Measurements from ENCODE around the gene DBH. TPM values are rescaled to one million over a fixed set of nuclear protein-coding genes. Genes with fewer than 3 reads are reported as not detected.

DBH gene
- total RNA-seq, 1 donor from 2014 or later, result not detected

DNA sequence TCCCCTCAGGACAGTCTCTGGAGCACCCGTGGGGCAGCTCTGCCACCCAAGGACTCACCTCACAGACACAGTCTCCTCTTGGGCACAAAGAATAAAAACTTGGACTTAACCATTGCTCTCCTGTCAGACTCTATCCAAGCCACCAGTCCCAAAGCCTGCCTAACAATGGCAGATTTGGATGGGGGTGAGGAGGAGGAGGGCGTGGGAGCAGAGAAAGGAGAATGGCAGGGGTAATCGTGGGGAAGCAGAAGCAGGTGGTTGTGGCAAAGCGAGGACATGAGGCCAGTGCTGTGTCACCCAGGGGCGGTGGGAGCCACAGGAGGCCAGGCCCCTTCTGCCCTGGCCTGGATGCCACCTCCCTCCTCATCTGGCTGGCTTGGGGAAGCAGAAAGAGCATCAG is 21.5 kb upstream of the DBH start:
- H3K4me1 Mint-ChIP-seq (ENCODE audit: low read depth, unreplicated experiment), result peaks cover under 1% of the 10 kb centered on the region
- no peak for FAIRE-seq
- Histone ChIP-seq H3K27ac (ENCODE audit: low read depth, low read length) (no peak overlapping the region), H3K79me2 (ENCODE audit: insufficient read depth, low read length) (no peaks in the 10 kb centered on the region), H3K4me2 (ENCODE audit: low read length) (no peak overlapping the region), H3K4me1 (ENCODE audit: insufficient read depth, low read length) (no peaks in the 10 kb centered on the region), H3K9ac (ENCODE audit: low read length) (no peak overlapping the region), H4K20me1 (ENCODE audit: insufficient read depth, low read length) (no peaks in the 10 kb centered on the region), H3K27me3 (ENCODE audit: insufficient read depth, low read length) (peaks cover 47% of the 10 kb centered on the region), H2AFZ (ENCODE audit: low read depth, low read length) (no peak overlapping the region), H3K4me3 (ENCODE audit: insufficient read depth, low read depth, low read length) (no peak overlapping the region), H3K36me3 (ENCODE audit: insufficient read depth, low read length) (no peaks in the 10 kb centered on the region), H3K9me3 (ENCODE audit: insufficient read depth, low read depth, low read length) (no peaks in the 10 kb centered on the region)
- H3K27me3 Mint-ChIP-seq (ENCODE audit: low read depth, unreplicated experiment), result peaks cover 90% of the 10 kb centered on the region
- peaks cover 3% of the 10 kb centered on the region for H3K9me3 Mint-ChIP-seq (ENCODE audit: unreplicated experiment)
- H3K27ac Mint-ChIP-seq (ENCODE audit: unreplicated experiment), result no peak overlapping the region
- H3K4me3 Mint-ChIP-seq (ENCODE audit: unreplicated experiment), result no peak overlapping the region
- H3K36me3 Mint-ChIP-seq (ENCODE audit: low read depth, unreplicated experiment), result peaks cover 3% of the 10 kb centered on the region
- TF ChIP-seq EZH2 (IDR thresholded peaks at IDR 0.05; ENCODE audit: insufficient read depth, low read length) (no peak), CTCF (IDR thresholded peaks at IDR 0.05; ENCODE audit: insufficient read depth, low read depth, low read length) (no peak)
- DNase-seq (ENCODE audit: low read depth), result no peak

GRCh38 chr9:133615186-133615585 is 21.0 kb upstream of the DBH start:
- Mint-ChIP-seq H3K4me1 (ENCODE audit: low read depth, unreplicated experiment) (peaks cover 3% of the 10 kb centered on the region), H3K4me3 (ENCODE audit: unreplicated experiment) (no peak overlapping the region), H3K27me3 (ENCODE audit: low read depth, unreplicated experiment) (peaks cover 89% of the 10 kb centered on the region), H3K9me3 (ENCODE audit: unreplicated experiment) (peaks cover 3% of the 10 kb centered on the region), H3K36me3 (ENCODE audit: low read depth, unreplicated experiment) (peaks cover 3% of the 10 kb centered on the region), H3K27ac (ENCODE audit: unreplicated experiment) (no peak overlapping the region)
- H3K36me3 ChIP-seq (ENCODE audit: insufficient read depth, low read length), result no peaks in the 10 kb centered on the region
- H3K79me2 ChIP-seq (ENCODE audit: insufficient read depth, low read length), result no peaks in the 10 kb centered on the region
- no peak overlapping the region for H2AFZ ChIP-seq (ENCODE audit: low read depth, low read length)
- no peak overlapping the region for H3K4me3 ChIP-seq (ENCODE audit: insufficient read depth, low read depth, low read length)
- H3K27ac ChIP-seq (ENCODE audit: low read depth, low read length), result no peak overlapping the region
- no peaks in the 10 kb centered on the region for H3K9me3 ChIP-seq (ENCODE audit: insufficient read depth, low read depth, low read length)
- no peak overlapping the region for H3K9ac ChIP-seq (ENCODE audit: low read length)
- no peaks in the 10 kb centered on the region for H4K20me1 ChIP-seq (ENCODE audit: insufficient read depth, low read length)
- DNase-seq (ENCODE audit: low read depth) (no peak), FAIRE-seq (no peak)
- no peak for TF ChIP-seq EZH2 (IDR thresholded peaks at IDR 0.05; ENCODE audit: insufficient read depth, low read length)
- TF ChIP-seq CTCF (IDR thresholded peaks at IDR 0.05; ENCODE audit: insufficient read depth, low read depth, low read length), result no peak
- H3K4me2 ChIP-seq (ENCODE audit: low read length), result no peak overlapping the region
- H3K27me3 ChIP-seq (ENCODE audit: insufficient read depth, low read length), result peaks cover 49% of the 10 kb centered on the region
- no peaks in the 10 kb centered on the region for H3K4me1 ChIP-seq (ENCODE audit: insufficient read depth, low read length)

DNA sequence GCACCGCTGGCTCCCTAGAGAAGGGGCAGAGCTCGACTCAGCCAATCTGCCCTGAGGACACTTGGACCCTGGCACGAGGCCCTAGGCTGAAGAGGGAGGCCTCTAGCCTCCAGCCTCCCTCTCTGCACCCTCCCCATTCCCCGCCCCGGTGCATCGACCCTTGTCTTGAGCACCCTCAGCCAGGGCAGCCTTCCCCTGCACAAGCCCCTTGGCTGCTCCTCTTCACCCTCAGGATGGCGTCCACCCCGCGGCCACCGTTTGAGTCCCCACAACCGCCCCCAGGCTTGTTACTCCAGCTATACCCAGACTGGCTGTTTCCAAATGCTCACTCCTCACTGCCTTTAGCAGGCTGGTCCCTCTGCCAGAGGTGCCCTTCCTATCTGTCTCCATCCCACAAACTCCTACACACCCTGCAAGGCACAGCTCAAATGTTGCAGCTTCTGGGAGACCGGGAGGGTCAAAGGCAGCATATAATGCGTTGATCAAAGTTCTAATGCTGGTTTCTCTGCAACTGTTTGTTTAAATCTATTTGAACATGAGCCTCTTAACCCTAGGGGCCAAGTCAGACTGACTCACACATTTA is 20.5 kb upstream of the DBH start:
- Mint-ChIP-seq H3K27me3 (ENCODE audit: low read depth, unreplicated experiment) (peaks cover 85% of the 10 kb centered on the region), H3K4me3 (ENCODE audit: unreplicated experiment) (no peak overlapping the region), H3K4me1 (ENCODE audit: low read depth, unreplicated experiment) (peaks cover 3% of the 10 kb centered on the region), H3K9me3 (ENCODE audit: unreplicated experiment) (peaks cover 3% of the 10 kb centered on the region), H3K36me3 (ENCODE audit: low read depth, unreplicated experiment) (peaks cover 3% of the 10 kb centered on the region), H3K27ac (ENCODE audit: unreplicated experiment) (no peak overlapping the region)
- DNase-seq (ENCODE audit: low read depth) (no peak), FAIRE-seq (no peak)
- Histone ChIP-seq H3K9me3 (ENCODE audit: insufficient read depth, low read depth, low read length) (no peaks in the 10 kb centered on the region), H3K9ac (ENCODE audit: low read length) (no peak overlapping the region), H2AFZ (ENCODE audit: low read depth, low read length) (no peak overlapping the region), H3K4me1 (ENCODE audit: insufficient read depth, low read length) (no peaks in the 10 kb centered on the region), H4K20me1 (ENCODE audit: insufficient read depth, low read length) (no peaks in the 10 kb centered on the region), H3K4me2 (ENCODE audit: low read length) (no peak overlapping the region), H3K27ac (ENCODE audit: low read depth, low read length) (no peak overlapping the region), H3K27me3 (ENCODE audit: insufficient read depth, low read length) (peaks cover 50% of the 10 kb centered on the region), H3K36me3 (ENCODE audit: insufficient read depth, low read length) (no peaks in the 10 kb centered on the region), H3K79me2 (ENCODE audit: insufficient read depth, low read length) (no peaks in the 10 kb centered on the region), H3K4me3 (ENCODE audit: insufficient read depth, low read depth, low read length) (no peak overlapping the region)
- TF ChIP-seq CTCF (IDR thresholded peaks at IDR 0.05; ENCODE audit: insufficient read depth, low read depth, low read length) (no peak), EZH2 (IDR thresholded peaks at IDR 0.05; ENCODE audit: insufficient read depth, low read length) (no peak)

Data from astrocyte (in vitro differentiated cells and primary cell).